ENCODE measurements around the gene PARD3. TPM values are rescaled to one million over a fixed set of nuclear protein-coding genes. Genes with fewer than 3 reads are reported as not detected.

The PARD3 gene
- polyA plus RNA-seq, 2 of the 4 experiments (the other 2 are of a cell fraction) = 110 to 200 TPM

- no peak for ATAC-seq
- no peak overlapping the region for H3K27ac ChIP-seq
- no peak for DNase-seq (ENCODE audit: low read depth in 1 of 2, low spot score in 1 of 2)
- TF ChIP-seq USF2 (IDR thresholded peaks at IDR 0.05) (no peak), MAZ (IDR thresholded peaks at IDR 0.05; ENCODE audit: borderline replicate concordance, low read depth, low read length) (no peak), NFE2L2 (conservative IDR thresholded peaks at IDR 0.05; ENCODE audit: low read length) (no peak), HDAC2 (IDR thresholded peaks at IDR 0.05) (no peak)
- no peak overlapping the region for H3K4me3 ChIP-seq
- H3K4me1 ChIP-seq = 0 out of 3 replicates have a peak, but pooled peaks cover 6% of the 10 kb centered on the region
- WGBS (ENCODE audit: missing lambda C conversion rate) = 65% methylated on average over 3 of the region's 3 CpGs
- H3K9me3 ChIP-seq = no peaks in the 10 kb centered on the region
- no peak for FAIRE-seq
- ChIA-PET POLR2A (no interaction called here), CTCF (no interaction called here)
- H3K4me2 ChIP-seq = no peak overlapping the region
These were observed 665.0 kb downstream of the PARD3 start for GRCh38 chr10:34150103-34150502.

GRCh38 chr10:34148305-34148657 lies 666.8 kb downstream of the PARD3 start:
- H3K27ac ChIP-seq = no peak overlapping the region
- no peak for ATAC-seq
- POLR2A ChIA-PET = no interaction called here
- H3K4me3 ChIP-seq = no peak overlapping the region
- no peak overlapping the region for H3K4me2 ChIP-seq
- 90% methylated on average over 3 of the region's 3 CpGs for WGBS (ENCODE audit: missing lambda C conversion rate)
- no peaks in the 10 kb centered on the region for H3K9me3 ChIP-seq
- 0 out of 3 replicates have a peak, but pooled peaks cover 6% of the 10 kb centered on the region for H3K4me1 ChIP-seq
- no peak for FAIRE-seq
- CTCF ChIA-PET = interaction anchor here (0.7 kb wide), 1 partner anchor 321 kb away, joined by 3 read pairs; no protein-coding TSS in a partner anchor
- no peak for TF ChIP-seq ZC3H11A (IDR thresholded peaks at IDR 0.05)
- TF ChIP-seq FOSB (CRISPR knock-in tag; IDR thresholded peaks at IDR 0.05) = no peak
- TF ChIP-seq KDM5A (IDR thresholded peaks at IDR 0.05) = no peak
- no peak for TF ChIP-seq E2F6 (IDR thresholded peaks at IDR 0.05; ENCODE audit: borderline replicate concordance, low read depth)
- no peak for TF ChIP-seq EHMT2 (IDR thresholded peaks at IDR 0.05; ENCODE audit: low read depth)
- no peak for TF ChIP-seq RAD21 (conservative IDR thresholded peaks at IDR 0.05 in 1 of 2, IDR thresholded peaks at IDR 0.05 in 1 of 2)
- TF ChIP-seq KDM1A (IDR thresholded peaks at IDR 0.05; ENCODE audit: low read depth) = no peak
- TF ChIP-seq NFE2L2 (conservative IDR thresholded peaks at IDR 0.05; ENCODE audit: low read length) = no peak
- no peak for TF ChIP-seq ATOH8 (CRISPR knock-in tag; IDR thresholded peaks at IDR 0.05; ENCODE audit: low read depth)
- no peak for TF ChIP-seq HOXB13 (CRISPR knock-in tag; IDR thresholded peaks at IDR 0.05; ENCODE audit: low read depth)
- no peak for TF ChIP-seq POLR2A (IDR thresholded peaks at IDR 0.05; ENCODE audit: low read length)
- no peak for TF ChIP-seq SMC3 (IDR thresholded peaks at IDR 0.05)
- DNase-seq (ENCODE audit: low read depth in 1 of 2, low spot score in 1 of 2) = no peak

- H3K4me3 ChIP-seq = no peak overlapping the region
- WGBS (ENCODE audit: missing lambda C conversion rate) = 67% methylated on average over 4 of the region's 4 CpGs
- H3K4me2 ChIP-seq = no peak overlapping the region
- ChIA-PET CTCF (interaction anchor here (0.7 kb wide), 3 partner anchors 13 to 732 kb away, joined by 3 read pairs; no protein-coding TSS in a partner anchor), POLR2A (no interaction called here)
- TF ChIP-seq ATOH8 (CRISPR knock-in tag; IDR thresholded peaks at IDR 0.05; ENCODE audit: low read depth) (no peak), MAFK (IDR thresholded peaks at IDR 0.05; ENCODE audit: partially characterized antibody) (no peak), CHD2 (IDR thresholded peaks at IDR 0.05; ENCODE audit: low read length, partially characterized antibody) (no peak), FOXS1 (CRISPR knock-in tag; IDR thresholded peaks at IDR 0.05) (no peak), ZC3H11A (IDR thresholded peaks at IDR 0.05) (no peak), BHLHE40 (IDR thresholded peaks at IDR 0.05; ENCODE audit: low read depth, low read length) (no peak), CBX8 (IDR thresholded peaks at IDR 0.05) (no peak), EHMT2 (IDR thresholded peaks at IDR 0.05; ENCODE audit: low read depth) (no peak), ZNF302 (CRISPR knock-in tag; IDR thresholded peaks at IDR 0.05) (no peak), HOXB13 (CRISPR knock-in tag; IDR thresholded peaks at IDR 0.05; ENCODE audit: low read depth) (no peak), HMGXB4 (CRISPR knock-in tag; IDR thresholded peaks at IDR 0.05; ENCODE audit: borderline replicate concordance) (no peak)
- no peak for ATAC-seq
- no peak for DNase-seq (ENCODE audit: low read depth in 1 of 2, low spot score in 1 of 2)
- no peak for FAIRE-seq
- H3K9me3 ChIP-seq = no peaks in the 10 kb centered on the region
- no peak overlapping the region for H3K27ac ChIP-seq
- 0 out of 3 replicates have a peak, but pooled peaks cover 6% of the 10 kb centered on the region for H3K4me1 ChIP-seq
These were observed 667.3 kb downstream of the PARD3 start for GRCh38 chr10:34147641-34148304.

All from A549 (cell line).